SK-N-SH (cell line): ENCODE data around the gene CARM1. TPM values are rescaled to one million over a fixed set of nuclear protein-coding genes. Genes with fewer than 3 reads are reported as not detected.
A peak's percentile ranks its signal among the peaks of the same experiment; 100 is the strongest.

Experiments
- CTCF ChIA-PET: fragments of 300-600, 350-600 bp; formaldehyde crosslinking; extraction: SDS; loops from one replicate; lab custom pipeline; 2021; lab: Yijun Ruan, JAX
- POLR2A ChIA-PET: fragments of 350-600 bp; sonication (Branson Sonifier 250); formaldehyde crosslinking; extraction: SDS; loops from one replicate; lab custom pipeline; 2020; ENCODE audit warnings: antibody characterized with exemption, inconsistent platforms; lab: Yijun Ruan, JAX
- DNase-seq: peaks from one replicate; pipeline ENCODE4 v3.0.0; 2012
- H2AFZ ChIP-seq: fragments of 200-600 bp; sonication (generic); 2 replicates; pipeline ENCODE4 v1.8.1; 2016; ENCODE audit warnings: antibody characterized with exemption, mild to moderate bottlenecking, low read depth
- H3F3A ChIP-seq: fragments of 200-600 bp; sonication (generic); replicated peaks from 2 replicates; pipeline ENCODE3; 2016; ENCODE audit warnings: antibody characterized with exemption, mild to moderate bottlenecking; ENCODE audit not compliant: insufficient read depth
- H3K27ac ChIP-seq, 2 experiments: fragments of 200-500 bp in 1 of 2; fragments of 200-600 bp in 1 of 2; sonication (Bioruptor generic) in 1 of 2; sonication (generic), shearing (Covaris generic) in 1 of 2; 2 replicates each; pipeline versions ENCODE4 v1.5.1 to v1.6.1; 2014 to 2016; ENCODE audit warnings: low read depth in 2 of 2, inconsistent platforms in 1 of 2, low read length in 1 of 2, mild to moderate bottlenecking in 1 of 2, mixed read lengths in 1 of 2
- H3K27me3 ChIP-seq: fragments of 200-600 bp; sonication (generic), shearing (Covaris generic); 2 replicates; pipeline ENCODE4 v1.6.1; 2016; ENCODE audit warnings: mixed run types; ENCODE audit not compliant: insufficient read depth
- H3K36me3 ChIP-seq, 2 experiments: fragments of 200-500 bp in 1 of 2; fragments of 200-600 bp in 1 of 2; sonication (Bioruptor generic) in 1 of 2; sonication (generic) in 1 of 2; replicated peaks in 1 of 2; 2 replicates each; pipeline versions ENCODE3 to v1.5.1; 2014 to 2016; ENCODE audit warnings: low read length in 1 of 2, mild to moderate bottlenecking in 1 of 2; ENCODE audit not compliant: insufficient read depth in 2 of 2, control insufficient read depth in 1 of 2
- H3K4me1 ChIP-seq, 2 experiments: fragments of 200-500 bp in 1 of 2; fragments of 200-600 bp in 1 of 2; sonication (Bioruptor generic) in 1 of 2; sonication (generic), shearing (Covaris generic) in 1 of 2; 2 replicates each; pipeline versions ENCODE4 v1.5.1 to v1.6.1; 2014 to 2016; ENCODE audit warnings: low read depth in 1 of 2, low read length in 1 of 2, mixed run types in 1 of 2; ENCODE audit not compliant: insufficient read depth in 2 of 2, control insufficient read depth in 1 of 2
- H3K4me2 ChIP-seq: fragments of 200-600 bp; sonication (generic), shearing (Covaris generic); 2 replicates; pipeline ENCODE4 v1.6.1; 2017; ENCODE audit warnings: mixed run types
- H3K4me3 ChIP-seq, 2 experiments: fragments of 200-500 bp in 1 of 2; fragments of 200-600 bp in 1 of 2; sonication (Bioruptor generic) in 1 of 2; sonication (generic), shearing (Covaris generic) in 1 of 2; 2 replicates each; pipeline versions ENCODE4 v1.5.1 to v1.8.1; 2014 to 2016; ENCODE audit warnings: low read depth in 2 of 2, inconsistent platforms in 1 of 2, low read length in 1 of 2, mild to moderate bottlenecking in 1 of 2, mixed read lengths in 1 of 2, moderate library complexity in 1 of 2
- H3K79me2 ChIP-seq: fragments of 200-600 bp; sonication (generic); 2 replicates; pipeline ENCODE4 v1.8.1; 2017; ENCODE audit warnings: mild to moderate bottlenecking; ENCODE audit not compliant: insufficient read depth
- H3K9ac ChIP-seq: fragments of 200-600 bp; sonication (generic); 2 replicates; pipeline ENCODE4 v1.6.1; 2017; ENCODE audit warnings: mixed run types
- H3K9me2 ChIP-seq: fragments of 200-600 bp; sonication (generic); 2 replicates; pipeline ENCODE4 v1.6.1; 2017; ENCODE audit warnings: mixed run types
- H3K9me3 ChIP-seq: fragments of 200-600 bp; sonication (generic); 2 replicates; pipeline ENCODE4 v1.6.1; 2017; ENCODE audit warnings: mixed run types, mild to moderate bottlenecking, moderate library complexity
- H4K20me1 ChIP-seq: fragments of 200-600 bp; sonication (generic); 2 replicates; pipeline ENCODE4 v1.6.1; 2017; ENCODE audit warnings: mild to moderate bottlenecking, mixed run types; ENCODE audit not compliant: insufficient read depth
- FOXM1 ChIP-seq: IDR thresholded peaks from 2 replicates; pipeline ENCODE4 v1.4.0; 2012; ENCODE audit warnings: low read depth, mild to moderate bottlenecking
- GATA2 ChIP-seq: sonication (generic); formaldehyde crosslinking; IDR thresholded peaks from 2 replicates; pipeline ENCODE4 v1.5.0; 2020; ENCODE audit warnings: mild to moderate bottlenecking, missing genetic modification reagents
- MAX ChIP-seq: IDR thresholded peaks from 2 replicates; pipeline ENCODE4 v1.4.0; 2012; ENCODE audit warnings: low read depth
- MEF2A ChIP-seq: IDR thresholded peaks from 2 replicates; pipeline ENCODE4 v1.4.0; 2012; ENCODE audit warnings: low read depth, borderline replicate concordance
- POLR2AphosphoS5 ChIP-seq: IDR thresholded peaks from 2 replicates; pipeline ENCODE4 v1.6.1; 2012; ENCODE audit warnings: low read depth, low read length
- RXRA ChIP-seq: IDR thresholded peaks from 2 replicates; pipeline ENCODE4 v1.4.0; 2012; ENCODE audit warnings: low read depth, mild to moderate bottlenecking, borderline replicate concordance
- TAF1 ChIP-seq: IDR thresholded peaks from 2 replicates; pipeline ENCODE4 v1.6.1; 2012; ENCODE audit warnings: low read depth, mild to moderate bottlenecking, low read length, moderate library complexity, borderline replicate concordance
- WGBS: methylation state at CpG from one replicate; pipeline ENCODE4 v1.1.6; 2017; ENCODE audit warnings: low lambda C conversion rate; 5-methylcytosine and 5-hydroxymethylcytosine counted together
- polyA plus RNA-seq, 3 experiments: library from polyadenylated mRNA; depleted of rRNA; stranded (reverse); fragments of >200 nt; gene quantifications; 2 replicates each; pipeline ENCODE4 v1.2.3, GENCODE V29; 2012
- TF ChIP-seq, protein P1 (sequence below): fragments of 150-350 bp; IDR thresholded peaks from 2 replicates; pipeline ENCODE4 v1.6.1; 2016; ENCODE audit warnings: mild to moderate bottlenecking, low read depth, low read length
- TF ChIP-seq, protein P2 (sequence below): fragments of 200-600 bp; sonication (generic); IDR thresholded peaks from 2 replicates; pipeline ENCODE4 v1.6.1; 2017; ENCODE audit warnings: antibody characterized with exemption, mild to moderate bottlenecking, moderate library complexity

CARM1 gene
- polyA plus RNA-seq, 1 of the 3 experiments (the other 2 are of a cell fraction): 62.2 TPM

- no peak for DNase-seq
- H3K27ac ChIP-seq: no peak overlapping the region
- H3K9me3 ChIP-seq: no peaks in the 10 kb centered on the region
- H3K36me3 ChIP-seq: no peaks in the 10 kb centered on the region
- no peaks in the 10 kb centered on the region for H3K27me3 ChIP-seq
- ChIA-PET POLR2A (no interaction called here), CTCF (interaction anchor here (1.0 to 2.2 kb wide), 2 partner anchors 8 to 24 kb away, joined by 3 to 8 read pairs; no protein-coding TSS in a partner anchor)
- no peak overlapping the region for H3K9ac ChIP-seq
- TF ChIP-seq TAF1: no peak
- no peak for TF ChIP-seq GATA2
- no peak for TF ChIP-seq MEF2A
- no peak for TF ChIP-seq MAX
- no peak for TF ChIP-seq RXRA
- TF ChIP-seq, protein P1, sequence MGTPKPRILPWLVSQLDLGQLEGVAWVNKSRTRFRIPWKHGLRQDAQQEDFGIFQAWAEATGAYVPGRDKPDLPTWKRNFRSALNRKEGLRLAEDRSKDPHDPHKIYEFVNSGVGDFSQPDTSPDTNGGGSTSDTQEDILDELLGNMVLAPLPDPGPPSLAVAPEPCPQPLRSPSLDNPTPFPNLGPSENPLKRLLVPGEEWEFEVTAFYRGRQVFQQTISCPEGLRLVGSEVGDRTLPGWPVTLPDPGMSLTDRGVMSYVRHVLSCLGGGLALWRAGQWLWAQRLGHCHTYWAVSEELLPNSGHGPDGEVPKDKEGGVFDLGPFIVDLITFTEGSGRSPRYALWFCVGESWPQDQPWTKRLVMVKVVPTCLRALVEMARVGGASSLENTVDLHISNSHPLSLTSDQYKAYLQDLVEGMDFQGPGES: no peak
- no peak for TF ChIP-seq FOXM1
- no peak overlapping the region for H3K4me2 ChIP-seq
- no peaks in the 10 kb centered on the region for H3K9me2 ChIP-seq
- no peaks in the 10 kb centered on the region for H3F3A ChIP-seq
- H4K20me1 ChIP-seq: peaks cover 63% of the 10 kb centered on the region
- H3K4me3 ChIP-seq: no peak overlapping the region
- no peak overlapping the region for H2AFZ ChIP-seq
- H3K4me1 ChIP-seq: peaks cover 0 to 35% of the 10 kb centered on the region in 2 experiments; a peak in 2 of 4 replicates
- WGBS: 92% methylated on average over 5 of the region's 6 CpGs
- H3K79me2 ChIP-seq: peaks cover 81% of the 10 kb centered on the region
These were observed 24.0 kb downstream of the CARM1 start for GRCh38 chr19:10895363-10895762.

DNA sequence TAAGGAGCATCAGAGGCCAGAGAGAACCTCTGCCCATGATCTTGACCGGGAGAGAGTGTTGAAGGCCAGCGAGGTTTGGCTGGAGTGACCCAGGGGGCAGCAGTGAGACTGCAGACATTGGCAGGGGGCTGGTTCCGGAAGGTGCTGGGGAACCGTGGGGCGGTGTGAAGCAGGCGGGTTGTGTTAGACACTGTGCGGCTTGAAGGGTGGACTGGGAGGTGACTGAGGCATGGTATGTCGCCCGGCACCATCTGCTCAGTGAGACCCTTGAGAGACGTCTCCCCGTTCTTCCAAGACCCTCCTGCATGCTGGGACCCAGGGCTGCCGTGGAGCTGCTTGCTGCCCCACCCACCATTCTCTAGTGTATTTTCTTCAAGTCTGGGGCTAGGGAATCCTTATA is 24.6 kb downstream of the CARM1 start:
- Histone ChIP-seq H3F3A (no peaks in the 10 kb centered on the region), H3K4me1 (peaks cover 0 to 35% of the 10 kb centered on the region in 2 experiments; a peak in 2 of 4 replicates), H3K9ac (no peak overlapping the region), H3K27ac (no peak overlapping the region), H3K36me3 (no peaks in the 10 kb centered on the region), H3K4me3 (no peak overlapping the region), H2AFZ (no peak overlapping the region), H4K20me1 (peaks cover 63% of the 10 kb centered on the region), H3K27me3 (no peaks in the 10 kb centered on the region), H3K4me2 (no peak overlapping the region), H3K9me3 (no peaks in the 10 kb centered on the region), H3K79me2 (peaks cover 85% of the 10 kb centered on the region), H3K9me2 (no peaks in the 10 kb centered on the region)
- CTCF ChIA-PET: interaction anchor here (1.0 to 2.2 kb wide), 4 partner anchors 8 to 24 kb away, joined by 3 to 8 read pairs (median 4); no protein-coding TSS in a partner anchor
- 94% methylated on average over 11 of the region's 12 CpGs for WGBS
- POLR2A ChIA-PET: no interaction called here
- TF ChIP-seq, protein P2, sequence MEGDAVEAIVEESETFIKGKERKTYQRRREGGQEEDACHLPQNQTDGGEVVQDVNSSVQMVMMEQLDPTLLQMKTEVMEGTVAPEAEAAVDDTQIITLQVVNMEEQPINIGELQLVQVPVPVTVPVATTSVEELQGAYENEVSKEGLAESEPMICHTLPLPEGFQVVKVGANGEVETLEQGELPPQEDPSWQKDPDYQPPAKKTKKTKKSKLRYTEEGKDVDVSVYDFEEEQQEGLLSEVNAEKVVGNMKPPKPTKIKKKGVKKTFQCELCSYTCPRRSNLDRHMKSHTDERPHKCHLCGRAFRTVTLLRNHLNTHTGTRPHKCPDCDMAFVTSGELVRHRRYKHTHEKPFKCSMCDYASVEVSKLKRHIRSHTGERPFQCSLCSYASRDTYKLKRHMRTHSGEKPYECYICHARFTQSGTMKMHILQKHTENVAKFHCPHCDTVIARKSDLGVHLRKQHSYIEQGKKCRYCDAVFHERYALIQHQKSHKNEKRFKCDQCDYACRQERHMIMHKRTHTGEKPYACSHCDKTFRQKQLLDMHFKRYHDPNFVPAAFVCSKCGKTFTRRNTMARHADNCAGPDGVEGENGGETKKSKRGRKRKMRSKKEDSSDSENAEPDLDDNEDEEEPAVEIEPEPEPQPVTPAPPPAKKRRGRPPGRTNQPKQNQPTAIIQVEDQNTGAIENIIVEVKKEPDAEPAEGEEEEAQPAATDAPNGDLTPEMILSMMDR: peak; percentile 22; the same call in 1 of the 2 replicates
- TF ChIP-seq POLR2AphosphoS5: no peak
- DNase-seq: no peak
